HG02852 (cell line): ENCODE results near the gene NDUFAF2.
A peak's percentile ranks its signal among the peaks of the same experiment; 100 is the strongest.
"Not testable (repeated sequence)": the region's sequence is repeated elsewhere in the genome, so short reads cannot be mapped to it uniquely, and the experiment has no call there.

Experiments
- ATAC-seq: cut with Tn5 transposase; IDR thresholded peaks from one replicate; pipeline ENCODE4 v1.9.1; 2021; ENCODE audit warnings: mild to moderate bottlenecking, moderate library complexity; ENCODE audit not compliant: unreplicated experiment

Gene NDUFAF2, protein sequence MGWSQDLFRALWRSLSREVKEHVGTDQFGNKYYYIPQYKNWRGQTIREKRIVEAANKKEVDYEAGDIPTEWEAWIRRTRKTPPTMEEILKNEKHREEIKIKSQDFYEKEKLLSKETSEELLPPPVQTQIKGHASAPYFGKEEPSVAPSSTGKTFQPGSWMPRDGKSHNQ

DNA sequence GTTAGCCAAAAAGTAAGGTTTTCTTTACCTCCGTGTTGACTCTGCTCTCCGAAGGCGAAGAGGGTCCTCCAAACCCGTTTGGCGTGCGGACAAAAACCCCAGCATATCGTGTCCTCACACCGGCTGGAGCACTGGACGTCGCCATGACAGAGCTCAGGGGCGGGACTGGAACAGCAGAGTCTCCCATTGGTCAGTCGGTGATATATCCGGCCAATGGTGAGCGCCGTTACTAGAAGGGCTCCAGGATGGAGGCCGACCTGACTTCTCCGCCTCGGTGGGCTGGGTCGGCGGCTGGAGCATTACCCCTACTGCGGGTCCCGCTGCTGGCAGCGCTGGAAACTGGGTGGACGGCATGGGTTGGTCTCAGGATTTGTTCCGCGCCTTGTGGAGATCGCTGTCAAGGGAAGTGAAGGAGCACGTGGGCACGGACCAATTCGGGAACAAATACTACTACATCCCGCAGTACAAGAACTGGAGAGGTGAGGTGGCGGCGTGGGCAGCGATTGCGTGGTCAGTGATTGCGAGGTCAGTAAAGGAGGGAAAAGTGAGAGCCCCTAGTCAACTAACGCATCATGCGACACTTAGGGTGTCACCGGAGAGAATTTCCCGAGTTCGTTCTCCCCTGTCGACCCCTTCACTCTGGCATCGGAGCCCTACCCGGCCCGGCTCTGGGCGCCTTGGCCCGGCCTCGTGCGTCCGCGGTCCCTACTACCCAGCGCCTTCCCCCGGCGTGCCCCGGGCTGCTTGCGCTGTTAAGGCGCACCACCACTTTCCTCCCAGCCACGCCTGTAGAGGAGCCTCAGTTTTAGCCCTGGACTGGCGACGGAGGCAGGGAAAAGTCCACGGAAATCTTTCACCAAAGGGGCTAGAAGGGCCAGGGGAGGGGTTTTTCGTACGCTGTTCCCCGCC is at the start of gene NDUFAF2, which contains the start of gene ERCC8:
Gene NDUFAF2 (plus strand): TSS at position 302 of the 909 bp plus-strand sequence. CDS start 51 bp downstream, at position 353.
Gene ERCC8 (minus strand): TSS at position 167 of the 909 bp plus-strand sequence. CDS start 62 bp downstream, at position 105.
- peak; percentile 100 for ATAC-seq

DNA sequence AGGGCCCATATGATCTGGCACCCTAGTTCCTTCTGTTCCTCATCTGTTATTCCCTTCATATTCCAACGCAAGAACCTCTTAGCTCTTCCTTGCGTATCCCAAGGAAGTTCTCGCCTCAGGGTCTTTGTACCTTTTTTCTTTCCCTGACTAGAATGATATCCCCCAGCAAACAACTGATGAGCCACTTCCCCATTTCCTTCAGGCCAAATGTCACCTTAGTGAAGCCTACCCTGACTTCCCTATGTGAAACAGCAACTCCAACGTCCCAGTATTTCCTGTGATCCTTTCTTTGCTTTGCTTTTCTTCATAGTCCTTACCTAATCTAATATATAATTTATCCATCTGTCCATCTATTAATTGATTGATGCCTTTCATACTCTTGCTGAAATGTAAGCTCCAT is 48.0 kb upstream of the NDUFAF2 start:
- ATAC-seq = no peak

DNA sequence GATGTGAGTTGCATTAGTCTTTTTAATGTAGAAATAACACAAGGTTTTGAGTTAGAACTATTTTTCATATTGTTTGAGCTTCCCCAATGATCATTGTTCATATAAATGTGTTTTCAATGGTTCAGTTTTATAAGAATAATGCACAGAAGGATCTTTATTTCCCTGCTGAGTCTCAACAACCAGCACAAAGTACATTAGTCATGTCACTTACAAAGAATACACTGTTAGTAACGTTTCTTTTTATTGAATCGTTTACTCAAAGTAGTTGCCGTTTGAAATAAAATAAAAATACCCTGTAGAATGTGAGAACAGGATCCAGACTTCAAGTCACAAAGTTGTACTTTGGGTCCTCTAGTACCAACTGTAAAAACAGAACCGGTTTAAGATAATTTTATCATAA is 41.6 kb upstream of the NDUFAF2 start:
- ATAC-seq = no peak

DNA sequence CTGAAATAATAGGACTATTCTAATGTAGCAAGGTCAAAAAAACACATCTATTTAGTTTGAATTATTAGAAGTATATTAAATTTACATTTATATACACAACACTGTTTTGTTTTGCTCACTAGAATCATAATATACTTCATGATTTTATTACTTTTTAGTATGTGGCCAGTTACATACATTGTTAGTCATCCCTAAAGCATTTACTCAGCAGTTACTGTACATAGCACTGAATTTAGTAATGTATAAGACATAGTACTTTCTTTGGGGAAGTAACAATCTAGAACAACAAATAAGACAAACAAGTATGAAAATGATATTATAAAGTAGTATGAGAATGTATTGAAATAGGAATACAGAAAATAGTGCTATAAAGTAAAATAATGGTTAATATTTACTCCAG is 28.4 kb upstream of the NDUFAF2 start:
- no peak for ATAC-seq

DNA sequence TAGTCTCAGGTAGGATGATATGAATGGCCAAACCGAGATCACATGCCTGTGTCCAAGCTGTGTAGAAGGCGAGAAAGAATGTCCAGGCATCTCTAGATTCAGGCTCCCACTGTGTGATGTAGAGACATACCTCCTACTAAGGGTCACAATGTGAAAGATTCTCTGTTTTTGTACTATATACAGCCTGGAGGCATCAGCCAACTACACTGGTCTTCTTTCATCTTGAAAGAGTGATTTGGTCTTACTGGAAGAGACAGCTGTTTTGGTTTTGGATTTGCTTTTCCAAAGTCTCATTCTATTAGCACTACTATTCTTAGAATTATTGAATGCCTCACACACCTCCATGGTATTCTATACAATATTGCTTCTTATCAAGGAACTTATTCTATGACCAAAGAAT is 26.5 kb upstream of the NDUFAF2 start:
- ATAC-seq = no peak

DNA sequence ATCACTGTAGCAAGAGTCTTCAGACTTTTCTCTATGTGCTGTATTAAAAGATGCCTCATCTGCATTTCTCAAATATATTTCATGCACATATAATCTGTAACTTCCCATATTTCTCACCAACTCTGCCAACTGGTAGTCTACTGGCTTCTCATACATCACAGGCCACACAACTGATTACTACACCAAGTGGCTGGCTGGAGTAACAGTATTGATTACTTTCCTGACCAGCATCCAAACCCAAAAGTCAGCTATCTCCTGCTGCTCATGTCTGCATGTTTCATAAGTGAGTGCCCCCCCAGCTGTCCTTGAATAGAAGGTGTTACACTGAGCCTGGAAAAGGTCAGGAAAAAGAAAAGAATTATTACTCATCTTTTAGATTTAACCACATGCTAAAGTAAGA is 17.6 kb upstream of the NDUFAF2 start:
- ATAC-seq = no peak

DNA sequence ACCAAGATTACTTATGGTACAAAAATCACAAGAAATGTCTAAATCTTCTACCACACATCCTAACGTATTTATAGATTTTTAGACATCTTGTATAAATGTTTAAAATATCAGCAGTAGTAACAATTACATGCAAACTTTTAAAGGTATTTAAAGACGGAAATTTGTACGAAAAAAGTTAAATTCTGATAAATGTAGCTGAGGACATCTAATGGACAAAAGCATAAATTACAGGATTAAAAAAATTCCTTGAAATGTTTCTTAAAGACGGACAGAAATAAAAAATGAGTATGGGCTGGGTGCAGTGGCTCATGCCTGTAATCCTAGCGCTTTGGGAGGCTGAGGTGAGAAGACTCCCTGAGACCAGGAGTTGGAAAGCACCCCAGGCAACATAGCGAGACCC is 16.0 kb upstream of the NDUFAF2 start:
- no peak for ATAC-seq

DNA sequence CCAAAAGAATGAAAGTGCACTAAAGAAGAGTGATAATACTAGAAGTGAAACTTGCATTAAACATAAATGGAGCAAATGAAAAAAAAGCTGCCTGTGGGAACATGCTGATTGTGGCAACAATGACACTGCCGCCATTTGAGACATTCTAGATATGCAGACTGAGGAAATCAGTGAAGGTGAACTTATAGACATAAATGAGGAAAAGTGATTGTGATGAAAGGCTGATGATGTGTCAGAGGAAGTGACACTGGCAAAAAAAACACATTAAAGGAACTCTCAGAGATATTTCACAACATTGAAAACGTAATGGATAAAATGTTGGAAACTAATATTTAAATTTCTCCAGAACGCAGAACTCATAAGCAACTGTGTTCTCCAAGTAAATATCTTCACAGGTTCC is 1.4 kb upstream of the NDUFAF2 start:
- ATAC-seq = no peak

DNA sequence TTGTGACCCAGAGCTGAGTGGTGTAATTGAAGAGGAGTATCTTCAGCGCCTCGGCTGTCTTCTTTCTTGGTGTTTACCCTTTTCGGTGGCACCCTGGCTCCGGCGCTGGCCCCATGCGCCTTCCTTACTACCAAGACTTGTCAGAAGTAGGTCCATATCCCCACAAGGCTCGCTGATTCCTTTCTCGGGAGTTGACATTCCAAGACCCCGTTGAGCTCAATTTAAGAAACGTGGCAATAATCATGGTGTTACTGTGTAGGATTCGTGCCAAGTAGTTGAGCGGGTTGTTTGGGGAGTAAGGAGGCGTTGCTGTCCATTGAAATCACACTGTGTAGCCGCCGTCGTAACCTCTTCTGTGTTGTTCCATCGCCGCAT is 795 bp downstream of the NDUFAF2 start:
- peak; percentile 32 for ATAC-seq

DNA sequence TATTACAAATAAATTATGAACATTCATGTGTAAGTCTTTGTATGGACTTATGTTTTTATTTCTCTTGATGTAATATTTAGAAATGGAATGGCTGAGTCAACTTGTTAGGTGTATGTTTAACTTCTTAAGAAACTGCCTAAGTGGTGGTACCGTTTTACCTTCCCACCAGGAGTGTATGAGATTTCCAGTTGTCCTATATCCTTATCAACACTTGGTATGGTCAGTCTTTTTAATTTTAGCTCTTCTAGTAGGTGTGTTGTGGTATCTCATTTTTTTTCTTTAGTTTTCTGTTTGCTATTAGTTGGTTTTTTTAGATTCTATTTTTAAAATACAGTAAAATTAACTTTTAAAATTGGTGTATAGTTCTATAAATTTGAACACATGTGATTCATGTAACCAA is 3.7 kb downstream of the NDUFAF2 start:
- no peak for ATAC-seq

DNA sequence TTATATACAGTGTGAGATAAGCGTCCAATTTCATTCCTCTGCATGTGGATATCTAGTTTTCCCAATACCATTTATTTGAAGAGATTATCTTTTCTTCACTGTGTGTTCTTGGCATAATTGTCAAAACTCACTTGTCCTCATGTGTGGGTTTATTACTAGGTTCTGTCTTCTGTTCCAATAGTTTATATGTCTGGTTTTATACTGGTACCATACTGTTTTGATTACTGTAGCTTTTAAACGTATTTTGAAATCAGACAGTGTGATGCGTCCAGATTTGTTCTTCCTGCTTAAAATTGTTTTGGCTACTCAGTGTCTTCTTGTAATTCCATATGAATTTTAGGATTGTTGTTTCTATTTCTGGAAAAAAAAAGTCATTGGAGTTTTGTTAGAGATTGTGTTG is 10.2 kb downstream of the NDUFAF2 start:
- ATAC-seq = no peak

DNA sequence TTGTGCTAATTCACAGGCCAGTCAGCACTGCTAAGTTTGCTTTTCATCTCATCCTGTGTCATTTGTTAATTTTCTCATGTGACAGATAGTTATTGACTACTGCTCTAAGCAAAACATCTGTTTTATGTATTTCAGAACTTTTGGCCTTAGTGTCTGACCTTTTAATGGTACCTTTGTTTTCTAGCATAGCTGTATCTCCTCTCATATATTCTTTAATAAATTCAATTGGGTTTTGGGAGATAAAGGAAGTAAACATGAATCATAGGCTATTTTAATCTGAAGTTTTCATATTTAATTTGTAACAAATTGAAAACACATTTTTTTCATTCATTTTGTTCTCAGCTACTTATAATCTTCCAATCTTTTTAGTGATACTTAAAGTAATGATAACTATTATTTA is 13.1 kb downstream of the NDUFAF2 start:
- no peak for ATAC-seq

DNA sequence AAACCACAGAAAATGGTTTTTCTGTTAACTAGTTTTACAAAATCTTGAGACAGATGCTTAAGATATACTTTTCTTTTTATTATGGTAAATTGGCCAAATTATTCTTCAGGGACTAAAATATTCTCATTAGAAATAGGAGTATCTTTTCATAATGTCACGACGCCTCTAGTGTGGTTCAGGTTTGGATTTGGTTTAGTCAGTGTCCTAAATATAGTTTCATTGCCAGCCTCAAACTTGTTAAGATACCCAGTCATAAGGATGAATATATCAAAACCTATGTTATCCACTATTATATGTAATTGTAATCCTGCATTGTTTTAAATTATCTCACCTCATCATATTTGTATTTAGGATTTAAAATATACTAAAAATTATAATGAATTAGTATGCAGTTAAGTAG is 13.7 kb downstream of the NDUFAF2 start:
- no peak for ATAC-seq

DNA sequence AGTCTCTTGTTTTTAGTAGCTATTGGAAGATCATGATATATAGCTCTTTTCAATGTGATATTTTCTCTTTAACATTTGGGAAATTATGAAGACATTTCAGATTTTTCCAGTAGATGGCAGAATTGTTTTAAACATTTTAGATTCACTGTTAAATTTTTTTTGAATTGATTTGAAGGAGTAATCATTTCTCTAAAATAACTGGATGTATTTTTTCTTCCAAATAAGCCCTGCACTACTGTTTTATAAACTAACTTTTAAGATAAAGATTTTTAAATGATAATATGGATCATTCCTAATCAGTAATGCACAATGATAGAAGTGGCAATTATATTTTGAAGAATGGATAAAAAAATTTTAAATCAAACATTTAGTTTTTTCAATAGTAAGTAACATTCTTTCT is 14.2 kb downstream of the NDUFAF2 start:
- no peak for ATAC-seq

DNA sequence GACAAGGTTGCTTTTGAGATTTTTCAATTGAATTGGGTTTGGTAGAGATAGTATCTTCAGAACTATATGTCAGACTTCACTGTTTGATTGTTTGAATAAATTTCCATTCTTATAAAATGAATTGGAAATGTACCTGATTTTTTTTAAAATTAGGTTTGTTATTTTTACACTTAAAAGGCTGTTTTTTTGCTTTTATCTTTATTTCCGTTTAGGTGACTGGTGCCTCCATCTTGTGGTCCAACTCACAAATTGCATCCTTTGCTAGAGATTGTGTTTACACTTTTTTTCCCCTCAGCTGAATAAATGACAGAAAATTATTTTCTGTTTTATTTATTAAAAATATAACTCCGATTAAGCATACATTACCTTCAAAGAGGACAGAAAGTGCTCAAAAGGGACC is 15.6 kb downstream of the NDUFAF2 start:
- ATAC-seq = no peak

DNA sequence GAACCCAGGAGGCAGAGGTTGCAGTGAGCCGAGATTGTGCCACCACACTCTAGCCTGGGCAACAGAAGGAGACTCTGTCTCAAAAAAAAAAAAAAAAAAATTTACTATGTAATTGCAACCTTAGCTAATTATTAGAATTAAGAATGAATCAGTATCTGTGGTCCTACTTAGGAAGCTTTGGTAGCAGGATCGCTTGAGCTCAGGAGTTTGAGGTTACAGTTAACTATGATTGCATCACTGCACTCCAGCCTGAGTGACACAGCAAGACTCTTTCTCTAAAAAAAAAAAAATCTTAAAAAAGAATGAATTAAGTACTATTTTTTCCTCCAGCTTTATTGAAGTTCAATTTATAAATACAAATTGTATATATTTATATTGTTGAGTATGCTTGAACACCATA is 16.7 kb downstream of the NDUFAF2 start:
- ATAC-seq = no peak

DNA sequence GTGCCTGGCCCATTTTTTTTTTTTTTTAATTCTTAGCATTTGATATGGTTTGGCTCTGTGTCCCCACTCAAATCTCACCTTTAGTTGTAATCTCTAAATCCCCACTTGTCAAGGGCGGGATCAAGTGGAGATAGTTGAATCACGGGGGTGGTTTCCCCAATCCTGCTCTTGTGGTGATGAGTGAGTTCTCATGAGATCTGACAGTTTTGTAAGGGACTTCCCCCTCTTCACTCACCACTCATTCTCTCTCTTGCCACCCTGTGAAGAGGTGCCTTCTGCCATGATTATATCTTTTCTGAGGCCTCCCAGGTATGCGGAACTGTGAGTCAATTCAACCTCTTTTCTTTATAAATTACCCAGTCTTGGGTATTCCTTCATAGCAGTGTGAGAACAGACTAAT is 27.2 kb downstream of the NDUFAF2 start:
- no peak for ATAC-seq

DNA sequence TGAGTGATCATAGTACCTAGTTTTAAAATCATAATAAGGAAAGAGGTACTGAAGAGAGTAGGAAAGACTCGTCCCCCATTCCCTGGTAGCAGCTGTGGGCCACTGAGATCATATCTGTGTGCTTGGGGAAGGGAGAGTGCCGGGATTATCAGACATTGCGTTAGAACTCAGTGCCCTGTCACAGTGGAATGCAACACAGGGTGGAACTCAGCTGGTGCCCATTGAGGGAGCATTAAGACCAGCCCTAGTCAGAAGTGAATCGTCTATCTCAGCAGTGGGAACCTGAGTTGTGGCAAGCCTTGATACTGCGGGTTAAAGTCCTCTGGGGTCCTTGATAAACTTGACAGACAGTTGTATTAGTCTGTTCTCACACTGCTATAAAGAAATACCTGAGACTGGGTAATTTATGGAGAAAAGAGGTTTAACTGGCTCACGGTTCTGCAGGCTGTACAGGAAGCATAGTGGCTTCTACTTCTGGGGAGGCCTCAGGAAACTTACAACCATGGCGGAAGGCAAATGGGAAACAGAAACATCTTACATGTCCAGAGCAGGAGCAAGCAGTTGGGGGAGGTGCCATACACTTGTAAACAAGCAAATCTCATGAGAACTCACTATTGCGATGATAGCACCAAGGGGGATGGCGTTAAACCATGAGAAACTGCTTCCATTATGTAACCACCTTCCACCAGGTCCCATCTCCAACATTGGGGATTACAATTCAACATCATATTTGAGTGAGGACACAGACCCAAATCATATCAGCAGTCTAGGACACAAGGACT is 33.1 kb downstream of the NDUFAF2 start:
- no peak for ATAC-seq

DNA sequence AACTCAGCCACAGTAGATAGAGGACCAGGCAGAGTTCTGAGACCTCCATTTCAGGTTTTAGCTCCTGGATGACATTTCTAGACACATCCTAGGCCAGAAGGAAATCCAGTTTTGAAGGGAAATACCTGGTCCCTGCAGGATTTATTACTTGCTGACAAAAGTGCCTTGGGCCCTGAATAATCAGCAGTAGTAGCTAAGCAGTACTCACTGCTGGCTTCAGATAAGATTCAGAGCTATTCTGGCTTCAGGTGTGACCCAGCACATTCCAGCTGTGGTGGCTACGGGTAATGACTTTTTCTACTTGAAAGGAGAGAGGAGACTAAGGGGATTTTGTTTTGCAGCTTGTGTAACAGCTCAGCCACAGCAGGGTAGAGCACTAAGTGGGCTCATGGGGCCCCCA is 34.0 kb downstream of the NDUFAF2 start:
- no peak for ATAC-seq

DNA sequence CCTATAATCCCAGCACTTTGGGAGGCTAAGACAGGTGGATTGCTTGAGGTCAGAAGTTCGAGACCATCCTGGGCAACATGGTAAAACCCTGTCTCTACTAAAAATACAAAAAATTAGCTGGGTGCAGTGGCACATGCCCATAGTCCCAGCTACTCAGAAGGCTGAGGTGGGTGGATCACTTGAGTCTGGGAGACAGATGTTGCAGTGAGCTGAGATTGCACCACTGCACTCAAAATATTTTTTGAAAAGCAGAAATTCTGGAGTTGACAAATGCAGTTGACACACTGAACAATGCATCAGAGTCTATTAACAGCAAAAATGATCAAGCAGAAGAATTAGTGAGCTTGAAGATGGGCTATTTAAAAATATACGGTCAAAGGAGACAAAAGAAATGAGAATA is 35.5 kb downstream of the NDUFAF2 start:
- ATAC-seq = no peak

DNA sequence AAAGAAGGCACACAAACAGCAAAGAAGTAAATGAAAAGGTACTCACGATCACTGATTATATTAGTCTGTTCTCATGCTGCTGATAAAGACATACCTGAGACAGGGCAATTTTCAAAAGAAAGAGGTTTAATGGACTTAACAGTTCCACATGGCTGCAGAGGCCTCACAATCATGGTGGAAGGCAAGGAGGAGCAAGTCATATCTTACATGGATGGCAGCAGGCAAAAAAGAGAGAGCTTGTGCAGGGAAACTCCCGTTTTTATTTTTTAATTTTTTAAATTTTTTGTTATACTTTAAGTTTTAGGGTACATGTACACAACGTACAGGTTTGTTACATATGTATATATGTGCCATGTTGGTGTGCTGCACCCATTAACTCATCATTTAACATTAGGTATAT is 37.1 kb downstream of the NDUFAF2 start:
- ATAC-seq = not testable (repeated sequence)

DNA sequence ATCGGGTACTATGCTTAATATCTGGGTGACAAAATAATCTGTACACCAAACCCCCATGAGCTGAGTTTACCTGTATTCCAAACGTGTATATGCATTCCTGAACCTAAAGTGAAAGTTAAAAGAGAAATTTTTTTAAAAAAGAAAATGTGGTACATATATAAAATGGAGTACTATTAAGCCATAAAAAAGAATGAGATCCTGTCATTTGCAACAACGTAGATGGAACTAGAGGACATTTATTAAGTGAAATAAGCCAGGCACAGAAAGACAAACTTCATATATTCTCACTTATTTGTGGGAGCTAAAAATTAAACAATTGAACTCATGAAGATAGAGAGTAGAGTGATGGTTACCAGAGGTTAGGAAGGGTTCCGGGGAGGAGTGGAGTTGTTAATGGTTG is 44.8 kb downstream of the NDUFAF2 start:
- no peak for ATAC-seq
